Nephron progenitor cell (in vitro differentiated cells): ENCODE measurements around the gene NRF1.
A peak's percentile ranks its signal among the peaks of the same experiment; 100 is the strongest.

Experiments used
- DNase-seq: peaks from one replicate; pipeline ENCODE4 v3.0.0; 2021
- H3K27ac Mint-ChIP-seq: 2 replicates; pipeline ENCODE4 v1.8.0; 2021; ENCODE audit warnings: mild to moderate bottlenecking, moderate library complexity, mixed read lengths
- H3K27me3 Mint-ChIP-seq: 2 replicates; pipeline ENCODE4 v1.8.0; 2021; ENCODE audit warnings: mild to moderate bottlenecking, low read depth, mixed read lengths; ENCODE audit not compliant: poor library complexity
- H3K36me3 Mint-ChIP-seq: 2 replicates; pipeline ENCODE4 v1.8.0; 2021; ENCODE audit warnings: low read depth, mixed read lengths
- H3K4me1 Mint-ChIP-seq: 2 replicates; pipeline ENCODE4 v1.8.0; 2021; ENCODE audit warnings: mixed read lengths
- H3K4me3 Mint-ChIP-seq: 2 replicates; pipeline ENCODE4 v1.8.0; 2021; ENCODE audit warnings: mild to moderate bottlenecking, moderate library complexity, mixed read lengths
- H3K9me3 Mint-ChIP-seq: 2 replicates; pipeline ENCODE4 v1.8.0; 2021; ENCODE audit warnings: mild to moderate bottlenecking, moderate library complexity, mixed read lengths
- CTCF ChIP-seq: fragments of 200-600 bp; sonication (generic); IDR thresholded peaks from 2 replicates; pipeline ENCODE4 v1.5.0; 2021; ENCODE audit warnings: antibody characterized with exemption

NRF1 gene

DNA sequence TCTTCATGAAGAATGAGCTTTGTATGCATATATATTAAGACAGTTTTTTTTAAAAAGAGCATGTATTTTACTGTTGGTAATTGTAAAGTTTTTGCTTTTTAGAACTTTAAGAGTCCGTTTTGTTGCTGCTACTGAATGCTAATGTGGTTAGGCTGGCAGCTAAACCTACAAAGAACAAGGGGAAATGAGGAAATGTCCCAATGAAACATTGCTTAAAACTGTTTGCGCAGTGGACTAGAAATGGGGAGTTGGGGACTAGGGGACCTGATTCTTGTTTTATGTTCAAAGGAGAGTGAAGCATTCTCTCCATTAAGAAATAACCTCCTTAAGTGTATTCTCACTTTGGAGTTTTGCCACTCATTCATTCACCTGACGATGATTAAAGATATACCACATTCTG lies 5.7 kb downstream of the NRF1 start:
- Mint-ChIP-seq H3K4me3 (no peak overlapping the region), H3K27ac (no peak overlapping the region), H3K9me3 (peaks cover 19% of the 10 kb centered on the region), H3K36me3 (peaks cover 39% of the 10 kb centered on the region), H3K27me3 (no peaks in the 10 kb centered on the region), H3K4me1 (peaks cover 34% of the 10 kb centered on the region)
- no peak for TF ChIP-seq CTCF
- no peak for DNase-seq

GRCh38 chr7:129617652-129618051 lies 6.1 kb downstream of the NRF1 start:
- H3K27me3 Mint-ChIP-seq, result no peaks in the 10 kb centered on the region
- H3K27ac Mint-ChIP-seq, result no peak overlapping the region
- no peak for TF ChIP-seq CTCF
- no peak for DNase-seq
- H3K36me3 Mint-ChIP-seq, result peaks cover 39% of the 10 kb centered on the region
- H3K4me1 Mint-ChIP-seq, result peaks cover 33% of the 10 kb centered on the region
- H3K4me3 Mint-ChIP-seq, result no peak overlapping the region
- peaks cover 19% of the 10 kb centered on the region for H3K9me3 Mint-ChIP-seq

DNA sequence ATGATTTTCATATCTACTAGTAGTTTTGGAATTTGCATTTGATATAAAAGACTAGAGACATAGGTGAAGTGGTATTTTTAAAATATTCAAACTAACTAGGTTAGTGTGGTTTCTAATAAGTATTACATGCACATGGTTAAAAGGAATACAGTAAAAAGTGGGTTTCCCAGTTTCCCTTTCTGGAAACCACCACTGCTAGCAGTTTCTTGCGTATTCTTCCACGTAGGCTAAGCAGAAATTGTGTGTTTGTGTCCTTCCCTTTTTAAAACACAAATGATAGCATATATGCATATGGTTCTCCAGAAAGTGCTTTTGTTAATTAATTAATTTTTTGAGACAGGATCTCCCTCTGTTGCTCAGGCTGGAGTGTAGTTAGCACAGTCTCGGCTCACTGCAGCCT lies 15.4 kb downstream of the NRF1 start:
- H3K9me3 Mint-ChIP-seq, result no peaks in the 10 kb centered on the region

GRCh38 chr7:129630341-129630740 lies 18.8 kb downstream of the NRF1 start:
- no peaks in the 10 kb centered on the region for H3K27me3 Mint-ChIP-seq
- no peak overlapping the region for H3K4me3 Mint-ChIP-seq
- H3K27ac Mint-ChIP-seq, result peak overlapping the region; percentile 72
- H3K4me1 Mint-ChIP-seq, result peaks cover 11% of the 10 kb centered on the region
- no peak for TF ChIP-seq CTCF
- peaks cover 9% of the 10 kb centered on the region for H3K36me3 Mint-ChIP-seq
- no peak for DNase-seq
- no peaks in the 10 kb centered on the region for H3K9me3 Mint-ChIP-seq

More for the DNA sequence above, 15.4 kb downstream of the NRF1 start:
- H3K4me1 Mint-ChIP-seq, result peaks cover 4% of the 10 kb centered on the region
- H3K27ac Mint-ChIP-seq, result no peak overlapping the region
- no peak overlapping the region for H3K4me3 Mint-ChIP-seq
- H3K27me3 Mint-ChIP-seq, result no peaks in the 10 kb centered on the region
- DNase-seq, result no peak
- no peak for TF ChIP-seq CTCF
- peaks cover 18% of the 10 kb centered on the region for H3K36me3 Mint-ChIP-seq

DNA sequence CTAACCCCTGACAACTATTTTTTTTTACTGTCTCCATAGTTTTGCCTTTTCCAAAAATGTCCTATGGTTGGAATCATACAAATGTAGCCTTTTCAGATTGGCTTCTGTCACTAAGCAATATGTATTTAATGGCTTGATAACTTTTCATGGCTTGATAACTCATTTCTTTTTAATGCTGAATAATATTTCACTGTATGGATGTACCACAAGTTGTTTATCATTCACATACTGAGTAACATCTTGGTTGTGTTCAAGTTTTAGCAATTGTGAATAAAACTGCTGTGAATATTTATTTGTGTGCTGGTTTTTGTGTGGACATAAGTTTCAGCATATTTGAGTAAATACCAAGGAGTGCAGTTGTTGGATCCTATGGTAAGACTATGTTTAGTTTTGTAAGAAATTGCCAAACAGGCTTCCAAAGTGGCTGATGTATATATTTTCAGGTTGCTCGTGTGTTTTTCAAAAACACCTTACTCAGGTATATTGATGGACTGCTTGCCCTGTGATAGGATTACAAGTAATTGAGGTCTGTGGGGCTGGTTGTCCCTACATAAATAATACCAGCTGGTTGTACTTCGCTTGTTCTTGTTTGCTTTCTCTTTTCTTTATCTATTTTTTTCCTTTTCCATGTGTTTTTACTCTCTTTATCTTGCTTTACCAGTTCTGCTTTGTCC lies 23.0 kb downstream of the NRF1 start:
- Mint-ChIP-seq H3K36me3 (peaks cover 21% of the 10 kb centered on the region), H3K9me3 (no peaks in the 10 kb centered on the region), H3K4me3 (no peak overlapping the region), H3K27ac (peak overlapping the region; percentile 10), H3K27me3 (no peaks in the 10 kb centered on the region), H3K4me1 (peaks cover 12% of the 10 kb centered on the region)
- no peak for DNase-seq
- no peak for TF ChIP-seq CTCF
